GM12892 (cell line): Measurements from ENCODE around the gene PCNX4.

Experiments
- POLR2A ChIP-seq: IDR thresholded peaks from 2 replicates; pipeline ENCODE4 v1.6.1; 2011; ENCODE audit warnings: low read depth, low read length, control low read depth
- POLR2AphosphoS5 ChIP-seq: IDR thresholded peaks from 2 replicates; pipeline ENCODE4 v1.6.1; 2011; ENCODE audit warnings: low read depth, low read length, control low read depth
- TAF1 ChIP-seq: IDR thresholded peaks from 2 replicates; pipeline ENCODE4 v1.6.1; 2011; ENCODE audit warnings: low read depth, mild to moderate bottlenecking, control low read depth, low read length, borderline replicate concordance

- TF ChIP-seq POLR2A (no peak), POLR2AphosphoS5 (no peak), TAF1 (no peak)
These were observed 107.6 kb downstream of the PCNX4 start for GRCh38 chr14:60199321-60199720.
